ELF-1 (cell line): ENCODE measurements around the gene IL5.
"Not testable (repeated sequence)": the region's sequence is repeated elsewhere in the genome, so short reads cannot be mapped to it uniquely, and the experiment has no call there.

Experiments
- DNase-seq: peaks from one replicate; pipeline ENCODE4 v3.0.0-alpha.2; 2016; ENCODE audit warnings: low read depth, low spot score

IL5 gene

DNA sequence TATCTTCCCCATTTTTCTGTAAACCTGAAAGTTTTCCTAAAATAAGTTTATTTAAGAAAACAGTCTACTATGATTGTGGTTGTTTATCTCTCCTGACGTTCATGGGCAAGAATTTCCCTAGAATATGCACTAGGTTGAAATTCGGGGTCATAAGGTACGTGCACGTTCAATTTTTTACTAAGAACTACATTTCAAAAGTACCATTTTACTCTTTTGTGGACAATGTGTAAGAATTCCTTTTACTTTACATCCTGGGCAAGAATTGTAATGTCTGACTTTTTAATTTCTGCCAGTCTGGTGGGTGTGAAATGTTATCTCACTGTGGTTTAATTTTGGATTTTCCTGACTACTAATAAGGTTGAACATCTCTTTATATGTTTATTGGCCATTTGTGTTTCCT is 12.4 kb downstream of the IL5 start:
- no peak for DNase-seq

- no peak for DNase-seq
Observed at GRCh38 chr5:132528866-132529634, 14.3 kb downstream of the IL5 start.

GRCh38 chr5:132528021-132528420 is 15.3 kb downstream of the IL5 start:
- no peak for DNase-seq

DNA sequence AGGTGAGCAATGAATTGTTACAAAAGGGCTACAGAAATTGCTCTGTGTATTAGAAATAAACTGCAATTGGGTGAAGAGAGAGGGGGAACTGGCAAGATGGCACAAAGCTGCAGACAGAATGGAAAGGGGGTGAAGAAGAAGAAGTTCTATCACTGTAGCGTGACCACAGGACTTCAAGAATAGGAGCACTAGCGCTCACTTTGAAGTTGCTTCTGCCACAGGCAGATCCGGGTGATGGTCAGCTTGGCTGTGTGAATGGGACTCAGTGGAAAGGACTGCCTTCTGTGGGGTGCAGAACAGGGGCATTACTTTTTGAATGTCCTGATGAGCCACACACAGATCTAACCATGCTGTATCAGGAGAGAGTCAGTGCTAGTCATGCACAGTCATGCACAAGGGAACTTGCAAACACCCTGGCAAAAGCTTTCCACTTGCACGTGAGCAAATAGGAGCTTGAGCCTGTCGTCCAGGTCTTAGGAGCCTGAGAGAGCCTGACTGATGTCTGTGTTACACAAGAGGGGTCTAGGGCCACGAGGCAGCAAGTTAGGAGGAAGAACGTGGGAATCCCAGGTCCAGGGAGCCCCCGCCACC is 16.3 kb downstream of the IL5 start:
- DNase-seq, result no peak

GRCh38 chr5:132526290-132526973 is 16.9 kb downstream of the IL5 start:
- DNase-seq, result peak; percentile 88

DNA sequence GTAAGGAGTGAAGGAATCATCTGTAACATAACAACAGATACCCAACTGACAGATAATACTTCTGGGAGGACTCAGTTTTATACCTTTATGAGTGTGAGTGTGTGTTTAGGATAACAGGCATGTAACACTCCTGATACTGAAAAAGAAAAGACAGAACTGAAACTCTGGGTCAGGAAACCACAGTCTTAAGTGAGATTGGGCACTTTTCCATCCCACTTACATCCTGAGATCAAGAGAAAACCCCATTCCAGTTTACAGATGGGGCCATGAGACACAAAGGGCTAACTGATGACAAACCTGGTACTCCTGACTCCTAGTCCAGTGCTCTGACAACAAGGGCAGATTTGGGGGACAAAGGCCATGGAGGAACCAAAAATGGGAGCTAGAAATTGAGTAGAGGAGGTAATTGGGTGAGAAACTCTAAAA is 18.0 kb downstream of the IL5 start:
- DNase-seq, result no peak

DNA sequence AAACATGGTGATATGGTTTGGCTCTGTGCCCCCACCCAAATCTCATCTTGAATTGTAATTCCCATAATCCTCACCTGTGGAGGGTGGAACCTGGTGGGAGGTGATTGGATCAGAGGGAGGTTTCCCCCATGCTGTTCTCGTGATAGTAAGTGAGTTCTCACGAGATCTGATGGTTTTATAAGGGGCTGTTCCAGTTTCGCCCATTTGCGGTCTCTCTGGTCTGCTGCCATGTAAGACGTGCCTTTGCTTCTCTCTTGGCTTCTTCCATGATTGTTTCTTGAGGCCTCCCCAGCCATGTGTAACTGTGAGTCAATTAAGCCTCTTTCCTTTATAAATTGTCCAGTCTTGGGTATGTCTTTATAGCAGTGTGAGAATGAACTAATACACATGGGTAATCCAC is 18.4 kb downstream of the IL5 start:
- not testable (repeated sequence) for DNase-seq

DNA sequence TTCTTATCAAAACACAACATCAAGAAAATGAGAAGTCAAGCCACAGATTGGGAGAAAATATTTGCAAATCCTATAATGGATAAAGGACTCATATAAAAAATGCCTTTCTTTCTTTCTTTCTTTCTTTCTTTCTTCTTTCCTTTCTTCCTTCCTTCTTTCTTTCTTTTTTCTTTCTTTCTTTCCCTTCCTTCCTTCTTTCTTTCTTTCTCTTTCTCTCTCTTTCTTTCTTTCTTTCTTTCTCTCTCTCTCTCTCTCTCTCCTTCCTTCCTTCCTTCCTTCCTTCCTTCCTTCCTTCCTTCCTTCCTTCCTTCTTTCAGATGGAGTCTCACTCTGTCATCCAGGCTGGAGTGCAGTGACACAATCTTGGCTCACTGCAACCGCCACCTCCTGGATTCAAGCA is 21.3 kb downstream of the IL5 start:
- not testable (repeated sequence) for DNase-seq

GRCh38 chr5:132513618-132514336 is 29.5 kb downstream of the IL5 start:
- not testable (repeated sequence) for DNase-seq

GRCh38 chr5:132510076-132510475 is 33.2 kb downstream of the IL5 start:
- DNase-seq, result no peak

DNA sequence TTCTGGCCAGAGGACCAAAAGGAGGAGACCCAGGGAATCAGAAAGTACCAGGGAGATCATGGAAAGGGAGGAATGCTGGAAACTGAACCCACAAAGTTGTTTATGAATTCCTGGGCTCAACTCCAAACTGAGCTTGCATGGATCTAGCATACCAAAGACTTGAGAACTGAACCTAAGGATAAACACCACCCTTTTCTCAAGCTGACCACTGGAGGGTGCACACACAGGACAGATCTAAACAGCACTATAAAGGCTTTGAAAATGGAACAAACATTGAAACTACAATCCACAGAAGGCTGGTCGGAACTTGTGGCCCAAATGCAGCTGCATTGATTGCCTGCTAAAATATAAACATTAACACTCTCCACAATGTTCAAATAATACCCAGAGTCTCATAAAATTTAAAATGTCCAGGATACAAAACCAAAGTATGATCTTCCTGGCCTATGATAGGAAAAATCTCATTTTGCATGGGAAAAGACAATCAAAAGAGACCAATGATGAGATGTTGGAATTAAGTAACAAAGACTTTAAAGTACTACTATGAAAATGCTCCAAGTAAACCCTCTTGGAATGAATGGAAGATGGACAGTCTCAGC is 37.1 kb downstream of the IL5 start:
- no peak for DNase-seq

GRCh38 chr5:132505641-132506040 is 37.7 kb downstream of the IL5 start:
- no peak for DNase-seq

GRCh38 chr5:132504746-132505145 is 38.6 kb downstream of the IL5 start:
- DNase-seq, result no peak

- DNase-seq, result no peak
Observed at GRCh38 chr5:132503244-132503643, 40.1 kb downstream of the IL5 start.

GRCh38 chr5:132501961-132502931 is 41.1 kb downstream of the IL5 start:
- DNase-seq, result no peak

- DNase-seq, result no peak
Observed at GRCh38 chr5:132501629-132501956, 41.7 kb downstream of the IL5 start.

- DNase-seq, result peak; percentile 65
Observed at GRCh38 chr5:132500931-132501628, 42.2 kb downstream of the IL5 start.

DNA sequence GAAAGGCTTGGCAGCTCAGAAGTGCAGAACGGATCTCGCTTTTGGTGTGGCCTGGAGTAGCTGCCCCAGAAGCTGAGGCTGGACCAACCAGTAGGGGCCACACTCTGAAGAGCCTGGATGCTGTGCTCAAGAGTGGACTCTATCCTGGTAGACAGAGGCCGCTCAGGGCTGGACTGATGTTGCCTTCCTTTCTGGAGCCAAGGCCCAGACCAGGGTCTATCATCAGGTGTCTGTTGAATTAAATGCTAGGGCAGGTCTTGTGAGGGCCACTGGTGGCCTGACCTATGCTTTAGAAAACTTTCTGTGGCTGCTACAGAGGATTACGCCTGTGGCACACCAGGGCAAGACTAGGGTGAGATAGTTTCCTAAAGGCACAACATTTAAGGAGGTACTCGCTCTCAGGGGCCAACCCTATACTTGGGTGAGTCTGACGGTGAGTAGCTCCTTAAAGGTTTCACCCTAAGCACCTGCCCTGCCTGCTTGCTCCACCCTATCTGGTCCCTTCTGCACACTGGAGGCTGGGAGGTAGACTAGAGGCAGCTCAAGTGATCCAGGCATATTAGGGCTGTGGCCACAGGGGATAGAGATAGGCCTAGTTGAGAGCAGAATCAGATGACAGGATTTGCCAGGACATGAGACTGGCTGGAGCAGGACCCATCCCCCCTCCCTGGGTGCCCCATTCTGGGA is 42.9 kb downstream of the IL5 start:
- no peak for DNase-seq

- peak; percentile 55 for DNase-seq
Observed at GRCh38 chr5:132499440-132500243, 43.7 kb downstream of the IL5 start.
